Endothelial cell (in vitro differentiated cells): ENCODE measurements around the gene AQP2. TPM values are rescaled to one million over a fixed set of nuclear protein-coding genes. Genes with fewer than 3 reads are reported as not detected.

Experiments used
- DNase-seq: peaks from one replicate; pipeline ENCODE4 v3.0.0; 2021; ENCODE audit warnings: low spot score
- H3K27ac Mint-ChIP-seq: one replicate; pipeline ENCODE4 v1.8.0; 2021; ENCODE audit warnings: mixed read lengths, inconsistent platforms; ENCODE audit not compliant: unreplicated experiment
- H3K27me3 Mint-ChIP-seq: one replicate; pipeline ENCODE4 v1.8.0; 2021; ENCODE audit warnings: mild to moderate bottlenecking, moderate library complexity, mixed read lengths, inconsistent platforms; ENCODE audit not compliant: unreplicated experiment
- H3K36me3 Mint-ChIP-seq: one replicate; pipeline ENCODE4 v1.8.0; 2021; ENCODE audit warnings: mild to moderate bottlenecking, low read depth, mixed read lengths, inconsistent platforms; ENCODE audit not compliant: unreplicated experiment
- H3K4me1 Mint-ChIP-seq: one replicate; pipeline ENCODE4 v1.8.0; 2021; ENCODE audit warnings: mild to moderate bottlenecking, mixed read lengths, inconsistent platforms; ENCODE audit not compliant: unreplicated experiment
- H3K4me3 Mint-ChIP-seq: one replicate; pipeline ENCODE4 v1.8.0; 2021; ENCODE audit warnings: mild to moderate bottlenecking, mixed read lengths, inconsistent platforms; ENCODE audit not compliant: unreplicated experiment
- H3K9me3 Mint-ChIP-seq: one replicate; pipeline ENCODE4 v1.8.0; 2021; ENCODE audit warnings: mixed read lengths, inconsistent platforms; ENCODE audit not compliant: unreplicated experiment
- total RNA-seq: library from RNA; stranded (reverse); fragmentation: NEBNext Ultra II Directional; extraction: Animal tissue kit (Norgen Biotek cat#: 25700); gene quantifications from one replicate; pipeline ENCODE4 v1.2.1, GENCODE V29; 2021; ENCODE audit not compliant: unreplicated experiment
- TF ChIP-seq, protein P1 (sequence below): fragments of 200-600 bp; sonication (generic); IDR thresholded peaks from one replicate; pipeline ENCODE4 v1.5.0; 2021; ENCODE audit warnings: antibody characterized with exemption; ENCODE audit not compliant: unreplicated experiment

Gene AQP2
- total RNA-seq, 1 donor from 2014 or later, result 0.05 TPM

DNA sequence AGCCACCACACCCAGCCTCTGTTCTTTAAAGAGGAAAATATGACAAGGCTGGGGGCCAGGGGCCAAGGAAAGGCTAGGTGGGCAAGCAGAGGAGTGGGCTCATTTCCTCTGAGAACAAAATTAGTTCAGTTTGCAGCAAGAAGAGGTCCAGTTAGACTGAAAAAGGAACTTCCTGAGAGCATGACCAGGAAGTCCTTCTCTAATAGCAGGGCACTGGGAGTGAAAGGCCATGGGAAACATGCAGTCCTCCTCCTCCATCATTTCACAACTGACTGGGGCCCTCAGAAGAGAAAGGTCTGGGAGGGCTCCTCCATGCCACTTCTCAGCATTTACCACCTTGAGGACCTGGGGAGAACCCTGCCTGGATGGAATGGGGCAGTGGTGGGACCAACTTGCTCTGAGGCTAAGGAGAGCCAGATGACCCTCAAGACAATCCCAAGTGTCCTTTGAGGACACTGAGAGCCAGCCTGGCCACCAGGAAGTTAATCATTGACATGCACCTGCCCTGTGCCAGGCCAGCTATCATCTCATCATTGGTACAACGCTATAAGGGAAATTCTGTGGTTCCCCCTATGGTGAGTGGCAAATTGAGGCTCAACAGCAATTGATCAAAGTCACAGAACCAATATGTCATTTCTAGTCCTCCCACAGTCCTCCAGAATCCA is 2.0 kb downstream of the AQP2 start:
- H3K4me1 Mint-ChIP-seq, result peaks cover 10% of the 10 kb centered on the region
- no peak overlapping the region for H3K4me3 Mint-ChIP-seq
- H3K36me3 Mint-ChIP-seq, result no peaks in the 10 kb centered on the region
- no peak for DNase-seq
- H3K9me3 Mint-ChIP-seq, result no peaks in the 10 kb centered on the region
- H3K27me3 Mint-ChIP-seq, result peaks cover 14% of the 10 kb centered on the region
- TF ChIP-seq, protein P1, sequence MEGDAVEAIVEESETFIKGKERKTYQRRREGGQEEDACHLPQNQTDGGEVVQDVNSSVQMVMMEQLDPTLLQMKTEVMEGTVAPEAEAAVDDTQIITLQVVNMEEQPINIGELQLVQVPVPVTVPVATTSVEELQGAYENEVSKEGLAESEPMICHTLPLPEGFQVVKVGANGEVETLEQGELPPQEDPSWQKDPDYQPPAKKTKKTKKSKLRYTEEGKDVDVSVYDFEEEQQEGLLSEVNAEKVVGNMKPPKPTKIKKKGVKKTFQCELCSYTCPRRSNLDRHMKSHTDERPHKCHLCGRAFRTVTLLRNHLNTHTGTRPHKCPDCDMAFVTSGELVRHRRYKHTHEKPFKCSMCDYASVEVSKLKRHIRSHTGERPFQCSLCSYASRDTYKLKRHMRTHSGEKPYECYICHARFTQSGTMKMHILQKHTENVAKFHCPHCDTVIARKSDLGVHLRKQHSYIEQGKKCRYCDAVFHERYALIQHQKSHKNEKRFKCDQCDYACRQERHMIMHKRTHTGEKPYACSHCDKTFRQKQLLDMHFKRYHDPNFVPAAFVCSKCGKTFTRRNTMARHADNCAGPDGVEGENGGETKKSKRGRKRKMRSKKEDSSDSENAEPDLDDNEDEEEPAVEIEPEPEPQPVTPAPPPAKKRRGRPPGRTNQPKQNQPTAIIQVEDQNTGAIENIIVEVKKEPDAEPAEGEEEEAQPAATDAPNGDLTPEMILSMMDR, result no peak
- peak overlapping the region; percentile 48 for H3K27ac Mint-ChIP-seq

DNA sequence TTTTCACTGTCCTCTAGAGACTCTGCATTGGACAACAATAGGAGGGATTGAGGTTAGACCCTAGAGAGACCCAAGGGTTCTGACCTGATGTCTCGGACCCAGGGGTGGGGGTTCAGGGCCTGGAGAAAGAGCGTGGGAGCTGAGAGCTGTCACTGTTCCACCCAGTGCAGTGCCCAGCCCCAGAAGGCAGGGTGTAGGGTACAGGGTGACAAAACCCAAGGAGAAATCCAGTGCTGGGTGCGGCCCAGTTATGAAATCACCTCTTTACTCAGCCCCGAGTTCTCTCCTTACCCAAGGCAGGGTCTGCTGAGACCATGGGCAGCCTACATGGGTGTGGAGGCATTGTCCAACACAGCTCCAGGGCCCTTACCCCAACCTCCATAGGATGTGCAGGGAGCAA is 2.6 kb downstream of the AQP2 start:
- Mint-ChIP-seq H3K27ac (peak overlapping the region; percentile 48), H3K36me3 (no peaks in the 10 kb centered on the region), H3K9me3 (no peaks in the 10 kb centered on the region), H3K4me3 (no peak overlapping the region), H3K27me3 (peaks cover 14% of the 10 kb centered on the region), H3K4me1 (peaks cover 10% of the 10 kb centered on the region)
- DNase-seq, result no peak
- TF ChIP-seq, protein P1, result no peak

DNA sequence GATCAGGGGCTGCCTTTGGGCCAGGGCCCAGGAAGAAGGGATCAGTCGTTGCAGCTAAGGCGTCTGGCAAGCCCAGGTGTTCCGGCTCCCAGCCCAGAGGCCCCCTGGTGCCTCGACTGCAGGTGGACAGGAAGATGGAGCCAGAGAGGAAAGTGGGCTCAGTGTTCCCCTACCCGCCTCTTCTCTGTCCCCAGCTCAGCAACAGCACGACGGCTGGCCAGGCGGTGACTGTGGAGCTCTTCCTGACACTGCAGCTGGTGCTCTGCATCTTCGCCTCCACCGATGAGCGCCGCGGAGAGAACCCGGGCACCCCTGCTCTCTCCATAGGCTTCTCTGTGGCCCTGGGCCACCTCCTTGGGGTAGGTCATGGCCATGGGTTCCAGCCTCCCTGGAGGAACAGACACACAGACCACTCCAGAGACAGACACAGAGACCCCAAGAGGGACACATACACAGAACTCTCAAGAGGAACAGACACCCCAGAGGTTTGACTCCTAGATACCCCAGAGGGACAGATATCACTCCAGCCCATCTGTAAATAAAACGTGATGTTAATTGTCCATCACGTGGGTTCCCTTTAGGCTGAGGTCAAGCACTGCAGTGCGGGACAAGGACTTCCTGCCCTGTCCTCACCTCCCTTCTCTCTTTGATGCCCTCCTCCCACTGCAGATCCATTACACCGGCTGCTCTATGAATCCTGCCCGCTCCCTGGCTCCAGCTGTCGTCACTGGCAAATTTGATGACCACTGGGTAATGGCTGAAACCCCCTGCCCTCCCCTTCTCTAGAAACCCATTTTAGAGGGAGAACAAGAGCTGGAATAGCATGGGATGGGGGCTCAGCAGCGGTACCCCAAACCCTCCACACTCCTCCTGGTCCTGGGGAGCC is 3.7 kb downstream of the AQP2 start:
- Mint-ChIP-seq H3K36me3 (no peaks in the 10 kb centered on the region), H3K4me1 (peaks cover 15% of the 10 kb centered on the region), H3K27me3 (peaks cover 16% of the 10 kb centered on the region), H3K9me3 (no peaks in the 10 kb centered on the region), H3K27ac (no peak overlapping the region), H3K4me3 (no peak overlapping the region)
- DNase-seq, result no peak
- TF ChIP-seq, protein P1, result no peak

DNA sequence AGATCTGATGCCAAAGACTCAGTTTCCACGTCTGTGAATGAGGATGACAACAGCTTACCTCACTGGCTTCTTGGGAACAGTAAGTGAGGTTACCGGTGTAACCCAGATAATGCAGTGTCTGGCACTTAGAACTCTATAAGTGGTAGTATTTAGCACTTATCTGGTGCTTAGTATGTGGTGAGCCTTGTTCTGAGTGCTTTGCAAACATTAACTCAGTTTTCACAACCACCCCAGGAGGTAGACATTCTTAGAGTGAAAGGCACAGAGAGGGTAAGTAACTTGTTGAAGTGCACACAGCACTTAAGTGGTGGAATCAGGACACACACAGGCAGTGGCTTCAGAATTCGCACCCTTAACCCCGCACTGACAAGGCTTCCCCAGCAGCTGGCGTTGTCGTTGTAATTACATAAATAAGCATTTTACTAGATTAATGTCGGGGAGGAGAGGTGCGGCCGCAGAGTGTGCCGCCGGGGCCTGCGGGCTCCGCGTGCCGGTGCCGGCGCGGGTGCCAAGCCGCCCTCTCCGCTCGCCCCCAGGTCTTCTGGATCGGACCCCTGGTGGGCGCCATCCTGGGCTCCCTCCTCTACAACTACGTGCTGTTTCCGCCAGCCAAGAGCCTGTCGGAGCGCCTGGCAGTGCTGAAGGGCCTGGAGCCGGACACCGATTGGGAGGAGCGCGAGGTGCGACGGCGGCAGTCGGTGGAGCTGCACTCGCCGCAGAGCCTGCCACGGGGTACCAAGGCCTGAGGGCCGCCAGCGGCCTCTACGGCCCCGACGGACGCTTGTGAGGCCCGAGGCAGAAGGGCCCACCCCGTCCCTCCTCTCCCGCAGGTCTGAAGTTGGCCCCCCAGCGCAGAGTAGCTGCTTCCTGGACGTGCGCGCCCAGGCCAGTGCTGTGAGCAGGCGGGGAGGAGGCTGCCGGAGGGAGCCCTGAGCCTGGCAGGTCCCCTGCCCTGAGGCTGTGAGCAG is 4.6 kb downstream of the AQP2 start:
- H3K27ac Mint-ChIP-seq, result no peak overlapping the region
- no peak overlapping the region for H3K4me3 Mint-ChIP-seq
- H3K9me3 Mint-ChIP-seq, result no peaks in the 10 kb centered on the region
- H3K27me3 Mint-ChIP-seq, result peaks cover 17% of the 10 kb centered on the region
- H3K36me3 Mint-ChIP-seq, result peaks cover under 1% of the 10 kb centered on the region
- peaks cover 23% of the 10 kb centered on the region for H3K4me1 Mint-ChIP-seq
- DNase-seq, result no peak
- TF ChIP-seq, protein P1, result no peak
